Stimulated activated CD4-positive, alpha-beta T cell treated with anti-CD3 and anti-CD28 coated beads, Interleukin-1b, Interleukin-23, amount 100 ng/mL, for 24 hours (primary cell): ENCODE data around the gene TELO2.

ENCODE experiments used
- DNase-seq, 4 experiments: peaks; one replicate each; pipeline ENCODE4 v3.0.0-alpha.2; 2020; ENCODE audit warnings: low read depth in 4 of 4, low spot score in 1 of 4

The TELO2 gene

DNA sequence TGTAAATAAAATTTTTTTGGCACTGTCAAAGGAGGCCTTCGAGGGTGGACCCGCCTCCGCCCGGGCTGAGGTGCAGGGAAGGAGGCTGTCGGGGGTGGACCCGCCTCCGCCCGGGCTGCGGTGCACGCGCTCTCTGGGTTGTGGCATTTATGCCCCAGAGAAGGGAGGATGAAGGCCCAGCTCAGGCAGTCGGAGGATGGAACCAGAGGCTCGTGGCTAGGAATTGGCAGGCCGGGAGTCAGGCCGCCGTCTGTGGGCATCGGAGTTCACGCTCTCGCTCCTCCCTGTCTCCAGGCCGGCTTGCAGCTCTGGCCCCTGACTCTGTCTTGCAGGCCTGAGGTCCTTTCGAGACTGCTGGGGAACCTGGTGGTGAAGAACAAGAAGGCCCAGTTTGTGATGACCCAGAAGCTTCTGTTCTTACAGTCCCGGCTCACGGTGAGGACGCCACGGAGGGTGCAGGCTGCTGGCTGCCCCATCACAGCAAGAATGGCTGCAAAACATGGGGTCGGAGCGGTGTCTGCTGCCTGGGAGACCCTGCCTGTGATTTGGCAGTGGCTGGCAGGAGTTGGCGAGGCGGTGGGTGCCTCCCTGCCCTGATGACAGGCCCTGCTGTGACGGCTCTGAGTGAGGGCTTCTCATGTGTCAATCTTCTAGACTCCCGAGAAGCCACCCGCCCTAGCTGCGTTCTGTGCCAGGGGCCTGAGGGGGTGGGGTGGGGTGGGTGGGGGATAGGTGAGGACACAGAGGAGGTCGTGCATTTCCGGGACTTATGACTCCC, 5.9 kb downstream of the TELO2 start:
- no peak for DNase-seq

- no peak for DNase-seq
These were observed 6.8 kb downstream of the TELO2 start for GRCh38 chr16:1499756-1500464.

GRCh38 chr16:1500465-1501150, 7.4 kb downstream of the TELO2 start:
- DNase-seq = no peak

DNA sequence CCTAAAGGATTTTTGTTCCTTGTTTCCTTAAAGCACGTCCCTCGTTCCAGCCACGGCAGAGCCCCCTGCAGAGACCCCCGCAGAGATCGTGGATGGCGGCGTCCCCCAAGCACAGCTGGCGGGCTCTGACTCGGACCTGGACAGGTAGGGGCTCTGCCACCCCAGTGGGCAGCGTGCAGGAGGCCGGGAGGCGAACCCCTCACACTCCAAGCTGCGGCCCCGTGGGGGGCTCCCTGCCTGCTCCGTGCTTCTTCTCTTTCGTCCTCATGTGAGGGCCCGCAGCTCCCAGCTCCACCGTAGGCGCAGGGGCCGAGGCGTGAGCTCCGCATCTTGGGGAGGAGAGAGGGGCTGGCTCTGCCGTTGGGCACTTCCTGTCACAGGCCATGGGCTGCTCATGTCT, 8.5 kb downstream of the TELO2 start:
- DNase-seq = no peak

DNA sequence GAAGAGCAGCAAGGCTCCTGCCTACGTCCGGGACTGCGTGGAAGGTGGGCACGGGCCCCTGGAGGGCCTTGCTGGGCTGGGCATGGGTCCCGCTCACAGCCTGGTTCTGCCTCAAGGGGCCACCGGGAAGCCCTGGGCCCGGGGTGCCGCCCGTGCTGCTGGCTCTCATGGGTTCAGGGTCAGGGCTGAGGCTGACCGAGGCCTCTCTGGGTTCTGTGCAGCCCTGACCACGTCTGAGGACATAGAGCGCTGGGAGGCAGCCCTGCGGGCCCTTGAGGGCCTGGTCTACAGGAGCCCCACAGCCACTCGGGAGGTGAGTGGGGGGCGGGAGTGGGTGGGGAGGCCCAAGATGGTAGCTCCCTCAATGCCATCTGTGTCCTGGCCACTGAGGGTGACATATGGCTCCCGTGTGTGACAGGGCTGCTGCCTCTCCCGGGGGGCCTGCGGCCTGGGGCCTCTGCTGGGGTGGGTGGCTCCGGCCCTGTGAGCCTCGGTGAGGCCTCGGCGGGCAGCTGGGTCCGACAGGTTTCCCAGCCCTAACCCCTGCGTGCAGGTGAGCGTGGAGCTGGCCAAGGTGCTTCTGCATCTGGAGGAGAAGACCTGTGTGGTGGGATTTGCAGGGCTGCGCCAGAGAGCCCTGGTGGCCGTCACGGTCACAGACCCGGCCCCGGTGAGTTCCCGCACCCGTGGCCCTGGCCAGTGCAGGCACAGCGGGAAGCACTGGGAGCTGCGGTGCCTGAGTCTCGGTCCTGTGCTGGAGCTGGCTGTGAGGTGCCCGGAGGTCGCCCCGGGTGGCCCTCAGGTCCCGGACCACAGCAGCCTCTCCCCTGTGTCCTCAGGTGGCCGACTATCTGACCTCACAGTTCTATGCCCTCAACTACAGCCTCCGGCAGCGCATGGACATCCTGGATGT, 9.2 kb downstream of the TELO2 start:
- no peak for DNase-seq

- no peak for DNase-seq
These were observed 10.2 kb downstream of the TELO2 start for GRCh38 chr16:1503110-1503955.

GRCh38 chr16:1505073-1505844, 12.1 kb downstream of the TELO2 start:
- DNase-seq = no peak

- DNase-seq = no peak
These were observed 12.8 kb downstream of the TELO2 start for GRCh38 chr16:1505912-1506311.

DNA sequence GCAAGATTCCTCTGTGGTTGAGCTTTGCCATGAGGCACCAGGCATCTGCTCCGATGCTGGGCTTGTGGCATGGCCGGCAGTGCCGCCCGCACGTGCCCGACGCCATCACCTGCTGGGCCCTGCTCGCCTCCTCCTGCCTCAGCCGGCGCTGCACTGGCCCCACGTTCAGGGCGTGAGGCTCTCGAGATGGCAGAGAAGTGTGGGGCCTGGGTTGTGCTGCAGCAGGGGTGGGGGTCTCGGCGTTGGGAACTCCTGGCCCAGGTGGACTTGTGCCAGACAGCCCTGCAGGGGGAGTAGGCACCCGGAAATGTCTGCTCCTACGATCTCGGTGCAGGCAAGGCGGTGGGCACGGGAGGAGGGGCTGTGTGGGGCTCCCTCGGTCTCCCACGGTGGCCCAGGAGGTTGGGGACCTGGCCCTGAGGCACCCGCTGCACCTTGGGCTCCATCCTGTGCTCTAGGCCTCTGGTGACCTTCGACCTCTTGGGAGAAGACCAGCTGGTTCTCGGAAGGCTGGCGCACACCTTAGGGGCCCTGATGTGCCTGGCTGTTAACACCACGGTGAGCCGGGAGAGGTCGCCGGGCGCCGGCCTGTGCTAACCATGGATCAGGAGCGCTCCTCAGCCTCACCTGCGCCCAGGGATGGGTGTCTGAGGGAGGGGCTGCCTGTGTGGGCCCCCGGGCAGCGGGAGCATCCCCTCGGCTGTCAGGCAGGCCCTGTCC, 13.5 kb downstream of the TELO2 start:
- no peak for DNase-seq

- no peak for DNase-seq
These were observed 15.5 kb downstream of the TELO2 start for GRCh38 chr16:1508494-1509187.

DNA sequence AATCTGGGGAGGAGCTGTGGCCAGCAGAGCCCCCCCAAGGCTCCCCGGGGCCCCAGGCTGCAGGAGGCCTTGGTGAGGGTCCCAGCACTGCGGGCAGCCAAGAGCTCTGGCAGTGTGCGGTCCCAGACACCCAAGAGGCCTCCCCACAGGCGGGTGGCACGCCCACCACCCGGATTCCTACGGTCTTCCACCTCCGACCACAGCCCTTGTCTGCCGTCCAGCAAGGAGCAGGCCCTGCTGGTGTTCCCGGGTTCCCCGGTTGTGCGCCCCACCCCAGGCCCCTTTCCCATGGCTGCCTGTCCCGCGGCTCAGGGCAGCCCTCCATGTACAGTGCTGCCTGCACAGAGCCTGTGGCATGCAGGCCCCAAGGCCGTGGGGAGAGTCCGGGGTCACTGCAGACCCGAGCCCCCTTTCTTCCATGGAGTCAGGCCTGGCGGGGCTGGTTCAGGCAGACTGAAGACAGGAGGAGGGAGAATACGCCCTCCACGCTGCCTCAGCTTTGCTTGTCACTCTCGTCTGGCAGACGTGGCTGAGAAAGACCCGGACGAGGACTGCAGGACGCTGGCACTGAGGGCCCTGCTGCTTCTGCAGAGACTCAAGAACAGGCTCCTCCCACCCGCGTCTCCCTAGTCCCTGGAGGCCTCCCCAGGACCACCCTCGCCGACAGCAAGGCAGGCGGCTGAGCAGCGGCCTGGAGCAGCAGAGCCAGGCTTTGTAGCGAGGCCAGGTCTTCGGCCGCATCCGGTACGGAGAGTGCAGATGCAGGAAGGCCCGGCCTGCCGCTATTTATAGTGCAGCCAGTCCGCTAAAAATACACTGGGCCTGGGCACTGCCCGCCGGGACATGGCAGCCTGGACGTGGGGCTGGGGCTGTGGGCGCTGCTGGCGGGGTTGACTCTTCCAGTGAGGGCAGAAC, 16.4 kb downstream of the TELO2 start:
- no peak for DNase-seq

DNA sequence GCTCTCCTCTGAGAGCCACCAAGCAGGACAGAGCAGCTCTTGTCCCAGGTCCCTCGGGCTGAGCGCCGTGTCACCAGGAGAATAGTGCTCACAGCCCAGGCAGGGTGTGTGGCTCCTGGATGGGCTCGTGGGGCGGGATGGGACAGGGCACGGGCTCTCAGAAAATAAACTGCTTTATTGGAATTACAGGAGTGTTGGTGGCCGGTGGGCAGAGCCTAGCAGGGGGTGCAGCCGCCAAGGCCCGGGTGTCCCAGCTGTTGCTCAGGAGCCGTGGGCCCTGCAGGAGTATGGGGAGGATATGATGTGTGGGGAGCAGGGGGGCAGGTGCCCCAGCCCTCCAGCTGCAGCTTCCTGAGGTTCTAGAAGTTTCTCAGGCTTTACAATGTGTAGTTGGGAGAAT, 17.1 kb downstream of the TELO2 start:
- DNase-seq = no peak

DNA sequence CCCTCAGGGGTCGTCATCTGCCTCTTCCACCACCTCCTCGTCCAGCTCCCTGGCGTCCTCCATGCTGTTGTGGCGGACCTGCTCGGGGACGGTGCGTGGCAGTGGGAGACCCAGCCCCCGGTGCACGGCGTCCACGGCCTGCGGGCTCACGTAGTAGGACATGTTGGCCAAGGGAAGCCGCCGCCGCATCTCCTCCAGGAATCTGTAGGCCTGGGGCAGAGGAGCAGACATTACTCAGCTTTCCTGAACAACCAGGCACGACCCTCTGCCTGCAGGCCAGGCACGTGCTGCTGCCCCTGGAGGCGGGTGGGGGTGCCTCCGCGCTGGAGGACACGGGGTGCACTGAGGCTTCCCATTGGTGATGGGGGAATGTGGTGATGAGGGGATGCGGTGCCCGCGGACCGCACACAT, 17.8 kb downstream of the TELO2 start:
- no peak for DNase-seq

DNA sequence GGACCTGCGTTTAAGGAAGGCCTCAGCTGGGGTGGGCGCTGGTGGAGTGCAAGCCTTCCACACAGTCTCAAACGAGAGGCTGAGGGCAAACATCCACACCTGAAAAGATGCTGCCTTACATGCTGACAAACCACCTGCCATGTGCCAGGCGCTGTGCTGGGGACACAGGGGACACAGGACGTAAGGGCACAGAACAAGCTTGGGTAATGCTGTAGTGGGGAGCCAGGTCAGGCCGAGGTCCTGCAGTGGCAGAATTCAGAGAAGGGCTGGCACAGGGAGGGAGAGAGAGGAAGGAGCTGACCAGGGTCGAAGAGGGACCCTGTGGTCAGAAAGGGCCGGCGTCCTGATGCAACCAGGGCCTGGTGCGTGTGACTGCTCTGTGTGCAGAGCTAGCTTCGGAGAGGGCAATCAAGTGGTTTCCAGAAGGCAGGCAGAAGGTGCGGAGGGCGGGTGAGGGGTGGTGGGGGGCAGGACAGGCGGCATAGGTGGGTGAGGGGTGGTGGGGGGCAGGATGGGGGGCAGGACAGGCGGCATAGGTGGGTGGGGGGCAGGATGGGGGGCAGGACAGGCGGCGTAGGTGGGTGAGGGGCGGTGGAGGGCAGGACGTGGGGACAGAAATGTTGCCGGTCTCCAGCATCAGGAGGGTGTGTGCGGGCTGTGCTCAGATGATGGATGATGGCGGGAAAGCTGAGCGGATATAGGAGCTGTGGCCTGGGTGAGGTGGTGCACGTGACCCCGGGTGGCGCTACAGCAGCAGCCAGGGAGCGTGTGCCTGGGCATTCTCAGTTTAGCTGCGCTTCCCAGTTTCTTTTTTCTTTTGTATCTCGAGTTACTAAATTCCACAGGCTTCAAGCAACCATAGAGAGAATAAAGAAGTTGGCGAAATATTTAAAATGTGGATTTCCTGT, 18.8 kb downstream of the TELO2 start:
- DNase-seq = no peak

- DNase-seq = no peak
These were observed 19.6 kb downstream of the TELO2 start for GRCh38 chr16:1512774-1513173.

- no peak for DNase-seq
These were observed 21.3 kb downstream of the TELO2 start for GRCh38 chr16:1514507-1514906.
